Neural crest cell (in vitro differentiated cells): Measurements from ENCODE around the gene SEMA6A. TPM values are rescaled to one million over a fixed set of nuclear protein-coding genes. Genes with fewer than 3 reads are reported as not detected.

Source experiments
- DNase-seq: peaks from one replicate; pipeline ENCODE4 v3.0.0; 2021; ENCODE audit warnings: low read depth, mixed read lengths, low spot score
- H3K27ac Mint-ChIP-seq: one replicate; pipeline ENCODE4 v1.8.0; 2021; ENCODE audit warnings: mild to moderate bottlenecking, mixed read lengths; ENCODE audit not compliant: unreplicated experiment
- H3K27me3 Mint-ChIP-seq: 2 replicates; pipeline ENCODE4 v1.8.0; 2021; ENCODE audit warnings: low read depth, mild to moderate bottlenecking, mixed read lengths
- H3K36me3 Mint-ChIP-seq: 2 replicates; pipeline ENCODE4 v1.8.0; 2021; ENCODE audit warnings: low read depth, mild to moderate bottlenecking, mixed read lengths
- H3K4me1 Mint-ChIP-seq: 2 replicates; pipeline ENCODE4 v1.8.0; 2021; ENCODE audit warnings: mixed read lengths
- H3K4me3 Mint-ChIP-seq: one replicate; pipeline ENCODE4 v1.8.0; 2021; ENCODE audit warnings: mild to moderate bottlenecking, mixed read lengths
- H3K9me3 Mint-ChIP-seq: 2 replicates; pipeline ENCODE4 v1.8.0; 2021; ENCODE audit warnings: mixed read lengths
- total RNA-seq: library from RNA; stranded (reverse); gene quantifications from 2 replicates; pipeline ENCODE4 v1.2.1, GENCODE V29; 2021
- TF ChIP-seq, protein P1 (sequence below): fragments of 200-600 bp; sonication (generic); conservative IDR thresholded peaks from 2 replicates; pipeline ENCODE4 v1.5.0; 2021; ENCODE audit warnings: antibody characterized with exemption, mild to moderate bottlenecking

The SEMA6A gene
- total RNA-seq, 1 donor from 2014 or later = 30.0 TPM

- no peak overlapping the region for H3K27ac Mint-ChIP-seq
These were observed 1.6 kb upstream of the SEMA6A start for GRCh38 chr5:116576053-116576713.

DNA sequence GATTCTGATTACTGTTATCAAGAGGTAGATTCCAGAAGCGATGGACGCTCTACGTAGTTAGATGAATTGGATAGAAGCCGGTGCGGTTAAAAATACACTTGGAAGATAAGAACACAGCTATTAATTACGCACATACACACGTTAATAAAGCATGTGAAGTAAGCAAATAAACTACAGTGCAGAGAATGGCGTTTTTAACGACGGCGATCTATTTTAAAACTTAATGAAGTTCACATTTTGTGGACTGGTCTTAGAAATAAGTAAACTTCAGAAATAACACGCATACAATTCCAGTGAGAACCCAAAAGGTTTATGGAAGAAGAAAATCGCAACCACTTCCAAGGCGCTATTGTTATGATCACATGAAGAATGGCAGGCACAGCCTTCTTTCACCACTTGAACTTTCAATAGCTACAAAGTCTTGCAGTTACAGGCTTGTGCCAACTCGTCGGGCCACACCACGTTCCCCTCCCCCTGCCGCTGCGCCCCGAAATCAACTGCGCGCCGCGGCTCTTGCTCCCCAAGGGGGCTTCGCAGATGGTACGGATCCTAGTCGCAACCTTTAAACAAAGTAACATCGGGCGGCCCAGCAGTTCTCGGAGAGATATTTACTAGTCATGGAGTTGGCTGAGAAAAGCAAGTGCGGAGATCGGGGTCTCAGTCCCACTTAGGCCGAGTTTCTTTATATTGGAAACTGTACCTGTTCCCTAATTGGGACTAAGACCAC, 866 bp upstream of the SEMA6A start:
- Mint-ChIP-seq H3K4me1 (peaks cover 33% of the 10 kb centered on the region), H3K9me3 (no peaks in the 10 kb centered on the region), H3K27me3 (peaks cover 45% of the 10 kb centered on the region), H3K4me3 (peak overlapping the region; percentile 99), H3K27ac (peak overlapping the region; percentile 51), H3K36me3 (no peaks in the 10 kb centered on the region)
- TF ChIP-seq, protein P1, sequence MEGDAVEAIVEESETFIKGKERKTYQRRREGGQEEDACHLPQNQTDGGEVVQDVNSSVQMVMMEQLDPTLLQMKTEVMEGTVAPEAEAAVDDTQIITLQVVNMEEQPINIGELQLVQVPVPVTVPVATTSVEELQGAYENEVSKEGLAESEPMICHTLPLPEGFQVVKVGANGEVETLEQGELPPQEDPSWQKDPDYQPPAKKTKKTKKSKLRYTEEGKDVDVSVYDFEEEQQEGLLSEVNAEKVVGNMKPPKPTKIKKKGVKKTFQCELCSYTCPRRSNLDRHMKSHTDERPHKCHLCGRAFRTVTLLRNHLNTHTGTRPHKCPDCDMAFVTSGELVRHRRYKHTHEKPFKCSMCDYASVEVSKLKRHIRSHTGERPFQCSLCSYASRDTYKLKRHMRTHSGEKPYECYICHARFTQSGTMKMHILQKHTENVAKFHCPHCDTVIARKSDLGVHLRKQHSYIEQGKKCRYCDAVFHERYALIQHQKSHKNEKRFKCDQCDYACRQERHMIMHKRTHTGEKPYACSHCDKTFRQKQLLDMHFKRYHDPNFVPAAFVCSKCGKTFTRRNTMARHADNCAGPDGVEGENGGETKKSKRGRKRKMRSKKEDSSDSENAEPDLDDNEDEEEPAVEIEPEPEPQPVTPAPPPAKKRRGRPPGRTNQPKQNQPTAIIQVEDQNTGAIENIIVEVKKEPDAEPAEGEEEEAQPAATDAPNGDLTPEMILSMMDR = no peak
- peak; percentile 29 for DNase-seq

More at GRCh38 chr5:116576053-116576713, 1.6 kb upstream of the SEMA6A start:
- DNase-seq = peak; percentile 81
- Mint-ChIP-seq H3K4me1 (peaks cover 27% of the 10 kb centered on the region), H3K9me3 (no peaks in the 10 kb centered on the region), H3K27me3 (peaks cover 45% of the 10 kb centered on the region), H3K4me3 (peak overlapping the region; percentile 99), H3K36me3 (no peaks in the 10 kb centered on the region)
- TF ChIP-seq, protein P1 = peak; percentile 93

DNA sequence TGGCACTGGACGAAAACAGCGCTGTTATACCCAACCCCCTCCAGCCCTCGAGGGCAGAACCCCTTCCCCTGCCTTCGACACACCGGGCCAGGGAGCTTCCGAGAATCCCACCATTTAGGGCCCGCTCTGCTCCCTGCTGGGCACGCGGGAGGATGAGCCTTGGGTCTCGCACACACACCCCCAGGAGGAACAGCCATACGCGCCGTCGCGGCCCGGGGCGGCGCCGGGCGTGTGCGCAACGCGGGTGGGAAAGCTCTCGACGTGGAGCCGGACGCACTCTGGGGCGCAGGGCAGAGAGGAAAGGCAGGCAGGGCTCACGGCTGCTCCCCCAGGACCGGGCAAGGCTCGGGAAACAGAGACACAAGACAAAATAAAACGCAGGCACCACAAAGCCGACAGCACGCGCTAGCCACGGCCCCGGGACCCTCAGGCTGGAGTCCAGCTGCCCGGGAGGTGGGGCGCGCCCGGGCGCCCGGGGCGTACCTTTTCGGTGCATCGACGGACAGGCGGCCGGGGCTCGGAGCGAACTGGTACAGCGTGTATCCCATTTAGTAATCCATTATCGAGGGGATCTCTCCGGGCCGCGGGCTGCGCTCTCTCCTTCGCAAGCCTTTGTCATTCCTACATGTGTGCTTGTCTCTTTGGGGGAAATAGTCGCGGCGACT, 789 bp downstream of the SEMA6A start:
- Mint-ChIP-seq H3K36me3 (no peaks in the 10 kb centered on the region), H3K27ac (peak overlapping the region; percentile 86), H3K4me3 (peak overlapping the region; percentile 99), H3K4me1 (peaks cover 34% of the 10 kb centered on the region), H3K9me3 (no peaks in the 10 kb centered on the region), H3K27me3 (peaks cover 50% of the 10 kb centered on the region)
- DNase-seq = peak; percentile 26
- TF ChIP-seq, protein P1 = no peak

DNA sequence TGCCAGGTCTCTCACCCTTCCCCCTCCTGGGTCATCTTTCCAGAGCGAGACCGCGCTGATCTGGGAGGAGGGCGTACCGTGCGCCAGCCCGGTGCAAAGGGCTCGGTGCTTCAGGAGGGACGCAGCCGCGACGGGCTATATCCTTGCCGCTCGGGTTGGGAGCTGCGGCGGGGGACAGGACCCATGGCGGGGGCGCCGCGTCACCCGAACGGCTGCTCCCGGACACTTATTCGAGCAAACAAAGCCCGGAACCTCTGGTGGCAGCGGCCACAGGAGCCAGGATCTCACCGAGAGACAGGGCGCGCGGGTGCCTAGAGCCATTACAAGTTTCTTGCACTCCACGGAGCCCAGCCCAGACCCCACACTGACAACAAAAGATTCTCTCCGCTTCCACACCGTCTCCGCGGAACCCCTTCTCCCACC, 1.3 kb downstream of the SEMA6A start:
- H3K4me1 Mint-ChIP-seq = peaks cover 34% of the 10 kb centered on the region

More for the DNA sequence above, 1.3 kb downstream of the SEMA6A start:
- peak; percentile 26 for DNase-seq
- Mint-ChIP-seq H3K4me3 (peak overlapping the region; percentile 99), H3K36me3 (no peaks in the 10 kb centered on the region), H3K27ac (no peak overlapping the region), H3K27me3 (peaks cover 47% of the 10 kb centered on the region), H3K9me3 (no peaks in the 10 kb centered on the region)
- TF ChIP-seq, protein P1 = no peak
